Measurements from ENCODE around the gene DYNLT3.

Gene DYNLT3

DNA sequence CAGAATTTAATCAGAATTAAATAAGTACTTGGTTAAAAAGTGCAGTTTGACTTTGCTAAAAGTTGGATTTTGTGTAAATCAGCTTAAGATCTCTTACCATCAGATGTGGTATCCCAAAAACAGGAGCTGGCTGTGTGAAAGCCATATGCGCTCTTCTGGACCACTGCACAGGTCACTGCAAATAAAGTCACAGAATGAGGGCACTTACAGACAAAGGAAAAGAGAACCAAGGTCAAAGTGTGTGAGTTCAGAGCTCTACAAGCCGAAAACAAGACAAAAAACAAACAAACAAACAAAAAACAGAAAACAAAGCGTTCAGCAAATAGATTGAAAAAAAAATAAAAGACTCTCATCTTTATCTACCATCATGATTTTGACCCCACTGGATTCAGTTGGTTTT is 6.4 kb downstream of the DYNLT3 start:
- peak; percentile 1 for DNase-seq (ENCODE audit: low spot score)

- no peak for DNase-seq (ENCODE audit: low spot score)
Measured at GRCh38 chrX:37834937-37835336, 12.4 kb downstream of the DYNLT3 start.

DNA sequence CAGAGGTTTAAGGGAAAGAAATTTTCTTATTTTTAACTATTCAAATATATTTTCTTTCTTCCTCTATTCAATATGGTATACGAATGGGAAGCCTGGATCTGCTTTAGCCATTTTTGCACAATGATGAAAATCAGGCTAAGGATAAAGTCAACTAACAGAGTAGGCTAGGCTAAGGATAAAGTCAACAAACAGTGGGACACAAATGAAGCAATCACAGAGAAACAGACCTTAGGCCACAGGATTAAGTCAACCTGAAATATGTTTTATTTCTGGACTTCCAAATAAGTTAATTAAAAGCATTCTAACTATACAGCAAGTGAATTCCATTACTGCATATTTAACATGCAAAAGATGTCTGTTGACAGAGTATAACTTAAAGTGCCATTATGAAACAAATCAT is 17.0 kb downstream of the DYNLT3 start:
- no peak for DNase-seq (ENCODE audit: low spot score)

GRCh38 chrX:37829721-37830120 is 17.6 kb downstream of the DYNLT3 start:
- no peak for DNase-seq (ENCODE audit: low spot score)

DNA sequence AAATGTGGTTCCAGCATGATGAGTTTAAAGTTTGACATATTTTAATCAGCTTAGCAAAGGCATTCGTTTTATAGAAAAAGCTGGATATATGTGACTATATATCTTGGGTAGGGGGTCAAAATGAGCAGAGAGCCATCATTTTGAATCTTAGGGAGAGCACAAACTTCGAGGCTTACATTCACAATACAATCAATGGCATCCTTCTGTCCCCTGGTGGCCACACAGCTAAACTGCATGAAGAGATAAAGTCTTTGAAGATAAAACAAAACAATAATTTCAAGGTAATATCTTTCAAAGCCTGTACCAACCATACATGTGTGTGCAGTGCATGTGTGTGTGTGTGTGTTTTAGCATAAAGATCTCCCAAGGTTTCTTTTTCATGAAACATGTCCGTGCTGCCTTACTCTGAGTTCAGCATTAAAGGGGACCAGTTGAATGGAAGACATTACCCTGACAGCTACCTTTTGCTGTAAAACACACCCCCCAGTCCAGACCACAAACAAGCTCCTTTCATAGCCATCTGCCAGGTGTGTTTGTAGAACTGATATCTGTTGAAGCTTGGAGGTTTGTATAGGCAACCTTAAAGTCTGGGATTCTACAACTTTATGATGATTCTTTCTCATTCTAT is 22.0 kb downstream of the DYNLT3 start:
- peak; percentile 18 for DNase-seq (ENCODE audit: low spot score)

DNA sequence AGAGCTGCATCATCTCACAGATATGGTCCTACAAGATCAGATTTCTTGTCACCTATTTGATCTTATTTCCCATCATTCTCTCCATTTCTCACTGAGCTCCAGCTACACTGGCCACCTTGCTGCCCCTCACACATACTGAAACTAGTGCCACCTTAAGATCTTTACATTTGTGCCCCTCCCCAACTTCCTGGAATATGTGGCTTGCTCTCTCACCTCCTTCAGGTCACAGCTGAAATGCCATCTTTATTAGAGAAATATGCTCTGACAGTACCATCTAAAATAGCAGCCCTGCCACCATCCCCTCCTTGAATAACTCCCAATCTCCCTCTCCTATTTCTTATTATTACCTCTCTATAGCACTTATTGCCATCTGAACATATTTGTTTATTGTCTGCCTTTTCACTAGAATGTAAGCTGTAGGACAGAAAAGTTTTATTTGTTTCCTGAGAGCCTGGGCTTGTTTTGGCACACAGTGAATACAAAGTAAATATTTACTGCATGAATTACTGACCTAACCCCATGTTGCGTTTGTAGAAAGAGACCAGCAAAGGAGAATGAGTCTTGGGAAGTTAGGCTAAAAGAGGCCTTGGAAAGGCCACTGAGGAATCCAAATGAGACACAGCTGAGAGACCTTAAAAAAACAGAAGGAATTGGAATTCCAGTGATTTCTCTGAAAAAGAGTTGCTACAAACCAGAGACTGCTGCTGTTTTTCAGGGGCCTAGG is 22.7 kb downstream of the DYNLT3 start:
- no peak for DNase-seq (ENCODE audit: low spot score)

DNA sequence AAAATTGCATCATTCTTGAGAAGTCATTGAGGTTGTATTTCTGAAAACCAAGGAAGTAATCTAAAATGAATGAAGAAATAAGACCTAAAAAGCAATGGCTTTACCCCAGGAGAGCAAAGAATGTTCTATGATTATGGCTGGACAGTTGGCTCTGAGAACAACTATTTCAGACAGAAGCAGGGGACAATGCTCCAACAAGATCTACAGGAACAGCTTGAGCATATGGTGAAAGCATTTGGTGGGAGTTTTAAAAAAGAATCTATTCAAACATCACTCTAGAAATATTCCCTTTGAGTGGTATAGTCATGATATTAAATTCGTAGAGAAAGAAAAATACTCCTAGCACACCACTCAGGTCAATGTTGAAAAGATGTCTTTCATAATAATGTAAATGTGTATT is 26.7 kb downstream of the DYNLT3 start:
- DNase-seq (ENCODE audit: low spot score): no peak

DNA sequence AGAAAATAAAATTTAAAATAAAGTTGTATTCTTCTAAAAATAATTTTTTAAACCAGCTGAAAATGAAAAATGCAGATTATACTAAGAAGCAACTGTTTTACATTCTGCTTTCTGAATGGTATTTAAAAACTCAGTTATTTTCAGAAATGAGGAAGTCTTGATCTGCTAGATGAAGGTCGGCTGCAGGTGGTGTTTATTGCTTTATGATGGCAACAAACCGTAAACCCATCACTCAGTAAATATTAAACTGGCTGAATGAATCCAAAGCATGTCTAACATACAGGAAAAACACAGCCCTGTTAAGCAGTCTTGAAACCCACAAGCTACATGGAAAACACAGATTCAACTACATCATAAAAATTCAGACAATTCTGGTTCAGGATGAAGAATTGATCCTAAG is 29.3 kb downstream of the DYNLT3 start:
- DNase-seq (ENCODE audit: low spot score): no peak

DNA sequence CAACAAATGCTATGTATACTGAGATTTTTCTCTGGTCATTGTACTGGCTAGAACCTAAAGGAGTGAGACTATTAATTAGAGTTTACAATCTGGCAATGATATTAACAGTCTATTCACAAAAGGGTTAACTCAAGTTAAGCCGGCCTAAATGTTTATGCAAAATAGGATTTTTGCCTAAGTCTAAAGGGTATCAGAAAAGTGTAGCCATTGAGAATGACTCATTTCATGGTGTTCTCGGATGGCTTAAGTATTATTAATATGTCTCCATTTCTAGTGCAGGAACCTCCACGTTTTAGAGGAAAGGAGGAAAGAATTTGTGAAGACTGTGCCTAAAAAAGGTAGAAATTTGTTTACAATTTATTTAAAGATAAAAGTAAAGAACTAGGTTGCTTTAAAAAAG is 29.8 kb downstream of the DYNLT3 start:
- DNase-seq (ENCODE audit: low spot score): no peak

GRCh38 chrX:37817176-37817575 is 30.2 kb downstream of the DYNLT3 start:
- DNase-seq (ENCODE audit: low spot score): no peak

- no peak for DNase-seq (ENCODE audit: low spot score)
Measured at GRCh38 chrX:37816766-37817165, 30.6 kb downstream of the DYNLT3 start.

DNA sequence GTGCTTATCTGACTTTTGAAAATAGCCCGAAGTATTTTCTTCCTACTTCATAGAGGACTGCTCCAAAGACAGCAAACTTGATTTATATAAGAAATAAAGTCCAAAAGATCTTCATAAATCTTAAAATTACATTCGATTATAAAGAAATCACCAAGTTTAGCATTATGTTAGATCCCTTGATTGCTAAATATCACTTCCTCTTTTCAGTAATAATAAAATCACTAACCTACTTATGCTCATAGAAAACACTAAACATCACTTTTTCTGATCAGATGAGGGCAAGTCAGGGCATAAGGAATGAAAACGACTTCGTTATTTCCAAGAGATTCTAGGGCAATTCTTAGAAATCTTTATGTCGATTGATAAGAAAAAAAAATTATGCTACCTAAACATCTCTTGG is 32.0 kb downstream of the DYNLT3 start:
- DNase-seq (ENCODE audit: low spot score): no peak

- DNase-seq (ENCODE audit: low spot score): no peak
Measured at GRCh38 chrX:37813570-37813969, 33.8 kb downstream of the DYNLT3 start.

- no peak for DNase-seq (ENCODE audit: low spot score)
Measured at GRCh38 chrX:37812110-37812509, 35.3 kb downstream of the DYNLT3 start.

GRCh38 chrX:37809970-37810369 is 37.4 kb downstream of the DYNLT3 start:
- no peak for DNase-seq (ENCODE audit: low spot score)

- no peak for DNase-seq (ENCODE audit: low spot score)
Measured at GRCh38 chrX:37803057-37803456, 44.3 kb downstream of the DYNLT3 start.

GRCh38 chrX:37802028-37802427 is 45.3 kb downstream of the DYNLT3 start:
- DNase-seq (ENCODE audit: low spot score): no peak

DNA sequence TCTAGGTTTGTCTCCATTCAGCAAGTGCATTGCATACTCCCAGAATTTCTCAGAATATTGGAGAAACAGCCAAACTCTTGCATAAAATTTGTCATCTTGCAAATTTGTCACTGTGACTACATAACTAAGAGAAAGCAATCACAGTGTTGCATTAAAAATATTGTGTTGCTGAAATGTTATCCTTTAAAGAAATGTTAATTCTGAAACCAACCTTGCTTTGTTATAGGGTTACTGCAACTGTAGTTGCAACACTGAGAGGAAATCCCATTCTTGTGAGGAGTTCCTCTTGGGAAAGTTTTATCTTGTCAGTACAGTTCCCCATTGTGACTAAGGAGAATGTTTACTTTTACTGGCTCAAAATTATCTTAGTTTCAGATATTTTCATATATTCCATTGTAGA is 46.7 kb downstream of the DYNLT3 start:
- DNase-seq (ENCODE audit: low spot score): no peak

DNA sequence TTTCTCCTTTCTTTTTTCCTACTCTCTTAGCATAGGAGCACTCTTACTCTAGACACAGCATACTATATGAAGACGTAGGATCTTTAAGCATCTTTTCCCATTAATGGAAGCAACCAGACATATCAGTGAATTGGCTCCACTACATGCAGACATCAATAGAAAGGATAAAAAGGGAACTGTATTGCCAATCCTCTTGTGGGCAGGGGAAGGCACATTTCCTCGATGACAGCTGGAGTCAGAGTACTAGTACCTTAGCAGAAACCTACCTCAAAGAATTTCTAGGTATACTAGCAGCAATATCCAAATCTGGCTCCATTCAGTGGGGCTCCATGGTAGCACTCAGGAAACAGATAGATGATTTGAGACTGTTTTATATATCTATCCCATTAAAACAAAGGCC is 47.4 kb downstream of the DYNLT3 start:
- no peak for DNase-seq (ENCODE audit: low spot score)

- DNase-seq (ENCODE audit: low spot score): no peak
Measured at GRCh38 chrX:37796805-37797204, 50.6 kb downstream of the DYNLT3 start.

GRCh38 chrX:37796310-37796709 is 51.1 kb downstream of the DYNLT3 start:
- no peak for DNase-seq (ENCODE audit: low spot score)
